KG1 (cell line): ENCODE results near the gene LMCD1.

Experiments
- DNase-seq: peaks from one replicate; lab custom pipeline; 2025; lab: John Stamatoyannopoulos, UW

LMCD1 gene

GRCh38 chr3:8505621-8506020 lies 4.0 kb downstream of the LMCD1 start:
- DNase-seq: no peak

- no peak for DNase-seq
Measured at GRCh38 chr3:8506571-8507061, 5.0 kb downstream of the LMCD1 start.

GRCh38 chr3:8507496-8507895 lies 5.9 kb downstream of the LMCD1 start:
- DNase-seq: no peak

- no peak for DNase-seq
Measured at GRCh38 chr3:8509961-8510360, 8.3 kb downstream of the LMCD1 start.

- no peak for DNase-seq
Measured at GRCh38 chr3:8512234-8512633, 10.6 kb downstream of the LMCD1 start.

- no peak for DNase-seq
Measured at GRCh38 chr3:8516047-8516661, 14.5 kb downstream of the LMCD1 start.

GRCh38 chr3:8516783-8517182 lies 15.2 kb downstream of the LMCD1 start:
- no peak for DNase-seq

GRCh38 chr3:8517487-8517886 lies 15.9 kb downstream of the LMCD1 start:
- no peak for DNase-seq

GRCh38 chr3:8518138-8518537 lies 16.5 kb downstream of the LMCD1 start:
- DNase-seq: no peak

- no peak for DNase-seq
Measured at GRCh38 chr3:8519156-8519555, 17.5 kb downstream of the LMCD1 start.

GRCh38 chr3:8519774-8520448 lies 18.3 kb downstream of the LMCD1 start:
- DNase-seq: no peak

- DNase-seq: no peak
Measured at GRCh38 chr3:8520816-8521403, 19.3 kb downstream of the LMCD1 start.

GRCh38 chr3:8523041-8523440 lies 21.4 kb downstream of the LMCD1 start:
- no peak for DNase-seq

GRCh38 chr3:8524249-8524648 lies 22.6 kb downstream of the LMCD1 start:
- DNase-seq: peak; percentile 7

- DNase-seq: no peak
Measured at GRCh38 chr3:8524656-8525399, 23.2 kb downstream of the LMCD1 start.

- no peak for DNase-seq
Measured at GRCh38 chr3:8525893-8526292, 24.3 kb downstream of the LMCD1 start.

GRCh38 chr3:8529181-8529637 lies 27.6 kb downstream of the LMCD1 start:
- DNase-seq: no peak

- DNase-seq: peak; percentile 42
Measured at GRCh38 chr3:8529738-8530525, 28.3 kb downstream of the LMCD1 start.

GRCh38 chr3:8530581-8530980 lies 29.0 kb downstream of the LMCD1 start:
- DNase-seq: no peak

- no peak for DNase-seq
Measured at GRCh38 chr3:8532251-8532871, 30.7 kb downstream of the LMCD1 start.
